ENCODE data around the gene KRTAP10-5. TPM values are rescaled to one million over a fixed set of nuclear protein-coding genes. Genes with fewer than 3 reads are reported as not detected.
"Not testable (repeated sequence)": the region's sequence is repeated elsewhere in the genome, so short reads cannot be mapped to it uniquely, and the experiment has no call there.

KRTAP10-5 gene
- total and polyA plus RNA-seq, 10 donors: not detected

DNA sequence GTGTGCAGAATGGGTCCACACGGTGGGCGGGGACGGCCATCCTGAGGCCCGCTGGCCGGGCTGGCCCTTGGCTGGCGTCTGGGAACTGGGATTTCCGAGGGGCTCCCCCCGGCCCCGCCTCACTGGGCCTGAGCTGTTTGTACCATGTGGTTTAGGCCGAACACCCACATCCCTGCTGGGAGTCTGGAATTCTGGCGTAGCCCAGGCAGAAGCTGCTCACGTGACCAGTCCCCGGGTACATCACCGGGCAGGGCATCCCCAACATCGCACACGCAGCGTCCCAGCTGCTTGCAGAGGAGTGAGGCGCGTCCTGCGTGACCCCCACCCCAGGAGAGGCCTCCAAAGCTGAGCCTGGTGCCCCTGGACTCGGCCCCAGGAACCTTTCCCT lies 22.1 kb upstream of the KRTAP10-5 start:
- H3K9me3 ChIP-seq: peaks cover 0 to 23% (median 4%) of the 10 kb centered on the region in 8 donors
- H3K36me3 ChIP-seq: no peaks in the 10 kb centered on the region
- no peak overlapping the region for H3K27ac ChIP-seq
- no peak for TF ChIP-seq POLR2A (IDR thresholded peaks at IDR 0.05)
- no peak for TF ChIP-seq POLR2AphosphoS5 (IDR thresholded peaks at IDR 0.05)
- no peak for TF ChIP-seq CTCF (IDR thresholded peaks at IDR 0.05 in 8 of 11, conservative IDR thresholded peaks at IDR 0.05 in 3 of 11)
- H3K4me1 ChIP-seq: no peaks in the 10 kb centered on the region
- intact Hi-C loops (cut with DNase I; ENCODE audit: low total_unique reads): loop anchor here (5.0 kb wide), 1 partner anchor 130 kb away; no protein-coding TSS in a partner anchor
- 79 to 100% (median 85%) methylated on average over 1 to 20 of the region's 21 CpGs for WGBS, 5 donors
- DNase-seq: no peak
- H3K27me3 ChIP-seq (replicated peaks in 1 of 7): peaks cover 0 to 46% (median 21%) of the 10 kb centered on the region in 7 donors
- no peak overlapping the region for H3K4me3 ChIP-seq

- H3K9me3 ChIP-seq: peaks cover 0 to 23% (median 4%) of the 10 kb centered on the region in 8 donors
- no peak for DNase-seq
- TF ChIP-seq CTCF (IDR thresholded peaks at IDR 0.05 in 8 of 11, conservative IDR thresholded peaks at IDR 0.05 in 3 of 11): no peak
Observed at GRCh38 chr21:44601596-44602462, 21.4 kb upstream of the KRTAP10-5 start.

DNA sequence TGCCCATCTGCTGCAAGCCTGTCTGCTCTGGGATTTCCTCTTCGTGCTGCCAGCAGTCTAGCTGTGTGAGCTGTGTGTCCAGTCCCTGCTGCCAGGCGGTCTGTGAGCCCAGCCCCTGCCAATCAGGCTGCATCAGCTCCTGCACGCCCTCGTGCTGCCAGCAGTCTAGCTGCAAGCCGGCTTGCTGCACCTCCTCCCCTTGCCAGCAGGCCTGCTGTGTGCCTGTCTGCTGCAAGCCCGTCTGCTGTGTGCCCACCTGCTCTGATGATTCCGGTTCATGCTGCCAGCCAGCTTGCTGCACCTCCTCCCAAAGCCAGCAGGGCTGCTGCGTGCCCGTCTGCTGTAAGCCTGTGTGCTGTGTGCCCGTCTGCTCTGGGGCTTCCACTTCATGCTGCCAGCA lies 20.7 kb upstream of the KRTAP10-5 start:
- Histone ChIP-seq H3K27me3 (replicated peaks in 1 of 7) (peaks cover 0 to 46% (median 21%) of the 10 kb centered on the region in 7 donors), H3K9me3 (peaks cover 0 to 17% (median 4%) of the 10 kb centered on the region in 8 donors)
- H3K36me3 ChIP-seq, H3K27ac ChIP-seq, H3K4me1 ChIP-seq, DNase-seq, H3K4me3 ChIP-seq: not testable (repeated sequence)
- intact Hi-C loops (cut with DNase I; ENCODE audit: low total_unique reads): loop anchor here (5.0 kb wide), 1 partner anchor 131 kb away; no protein-coding TSS in a partner anchor
- 65 to 81% (median 76%) methylated on average over 1 to 10 of the region's 10 CpGs for WGBS, 5 donors

More at GRCh38 chr21:44601596-44602462, 21.4 kb upstream of the KRTAP10-5 start:
- H3K27ac ChIP-seq: no peak overlapping the region
- H3K4me1 ChIP-seq: no peaks in the 10 kb centered on the region
- H3K4me3 ChIP-seq: no peak overlapping the region
- 73 to 83% (median 79%) methylated on average over 22 to 23 of the region's 23 CpGs for WGBS, 5 donors
- intact Hi-C loops (cut with DNase I; ENCODE audit: low total_unique reads): loop anchor here (5.0 kb wide), 1 partner anchor 130 kb away; no protein-coding TSS in a partner anchor
- H3K36me3 ChIP-seq: no peaks in the 10 kb centered on the region
- H3K27me3 ChIP-seq (replicated peaks in 1 of 7): peaks cover 0 to 46% (median 21%) of the 10 kb centered on the region in 7 donors

DNA sequence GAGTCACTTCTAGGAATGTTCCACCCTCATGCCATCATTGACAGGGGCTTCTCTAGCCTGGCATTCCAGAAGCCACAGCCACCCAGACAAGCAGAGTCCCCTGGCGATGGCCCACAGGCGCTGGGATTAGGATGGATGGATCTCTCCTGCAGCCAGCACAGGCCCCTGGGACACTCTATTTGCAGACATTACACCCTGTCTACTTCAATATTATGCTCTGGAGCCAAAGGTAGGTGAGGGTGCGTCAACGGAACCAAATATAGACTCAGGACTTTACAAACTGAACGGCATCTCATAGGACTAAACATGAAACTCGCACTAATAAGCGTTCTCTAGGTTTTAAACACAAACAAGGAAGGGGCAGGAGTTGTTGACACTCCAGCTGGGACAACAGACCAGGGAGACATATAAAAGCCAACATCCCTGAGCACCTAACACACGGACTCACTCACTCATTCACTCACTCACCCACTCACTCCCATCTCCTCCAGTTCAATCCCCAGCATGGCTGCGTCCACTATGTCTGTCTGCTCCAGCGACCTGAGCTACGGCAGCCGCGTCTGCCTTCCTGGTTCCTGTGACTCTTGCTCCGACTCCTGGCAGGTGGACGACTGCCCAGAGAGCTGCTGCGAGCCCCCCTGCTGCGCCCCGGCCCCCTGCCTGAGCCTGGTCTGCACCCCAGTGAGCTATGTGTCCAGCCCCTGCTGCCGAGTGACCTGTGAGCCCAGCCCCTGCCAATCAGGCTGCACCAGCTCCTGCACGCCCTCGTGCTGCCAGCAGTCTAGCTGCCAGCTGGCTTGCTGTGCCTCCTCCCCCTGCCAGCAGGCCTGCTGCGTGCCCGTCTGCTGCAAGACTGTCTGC lies 19.9 kb upstream of the KRTAP10-5 start, which contains the start of gene KRTAP10-7:
KRTAP10-7 (plus strand) TSS at position 480 of the 861 bp plus-strand sequence; CDS start at position 505, 25 bp downstream.
- DNase-seq: not testable (repeated sequence)
- intact Hi-C loops (cut with DNase I; ENCODE audit: low total_unique reads): loop anchor here (5.0 kb wide), 1 partner anchor 132 kb away; no protein-coding TSS in a partner anchor
- 78 to 91% (median 84%) methylated on average over 13 to 23 of the region's 23 CpGs for WGBS, 5 donors

More for the DNA sequence above, 19.9 kb upstream of the KRTAP10-5 start, which contains the start of gene KRTAP10-7:
- not testable (repeated sequence) for H3K4me1 ChIP-seq, H3K27ac ChIP-seq, H3K36me3 ChIP-seq, H3K4me3 ChIP-seq
- peaks cover 0 to 46% (median 21%) of the 10 kb centered on the region in 7 donors for H3K27me3 ChIP-seq (replicated peaks in 1 of 7)
- peaks cover 0 to 16% (median 4%) of the 10 kb centered on the region in 8 donors for H3K9me3 ChIP-seq
